ENCODE measurements around the gene MRPL52. TPM values are rescaled to one million over a fixed set of nuclear protein-coding genes. Genes with fewer than 3 reads are reported as not detected.

The MRPL52 gene
- total RNA-seq, 2 experiments from 2014 or later = 122 to 126 TPM

- no peaks in the 10 kb centered on the region for H3K27me3 Mint-ChIP-seq
- ATAC-seq (peak; percentile 22), DNase-seq (peak; percentile 78)
- POLR2A ChIA-PET = interaction anchor here (0.6 to 4.2 kb wide), 13 partner anchors 11 to 316 kb away, joined by 3 to 16 read pairs (median 5); partner anchors contain the start of genes DAD1, HAUS4, PRMT5 and RBM23
- CTCF ChIA-PET = interaction anchor here (0.5 to 6.2 kb wide), 38 partner anchors 11 to 1232 kb away, joined by 3 to 187 read pairs (median 4); partner anchors contain the start of genes HAUS4, OXA1L, PRMT5 and RBM23
- peak overlapping the region; percentile 93 for H3K4me3 Mint-ChIP-seq
- TF ChIP-seq, protein P1, sequence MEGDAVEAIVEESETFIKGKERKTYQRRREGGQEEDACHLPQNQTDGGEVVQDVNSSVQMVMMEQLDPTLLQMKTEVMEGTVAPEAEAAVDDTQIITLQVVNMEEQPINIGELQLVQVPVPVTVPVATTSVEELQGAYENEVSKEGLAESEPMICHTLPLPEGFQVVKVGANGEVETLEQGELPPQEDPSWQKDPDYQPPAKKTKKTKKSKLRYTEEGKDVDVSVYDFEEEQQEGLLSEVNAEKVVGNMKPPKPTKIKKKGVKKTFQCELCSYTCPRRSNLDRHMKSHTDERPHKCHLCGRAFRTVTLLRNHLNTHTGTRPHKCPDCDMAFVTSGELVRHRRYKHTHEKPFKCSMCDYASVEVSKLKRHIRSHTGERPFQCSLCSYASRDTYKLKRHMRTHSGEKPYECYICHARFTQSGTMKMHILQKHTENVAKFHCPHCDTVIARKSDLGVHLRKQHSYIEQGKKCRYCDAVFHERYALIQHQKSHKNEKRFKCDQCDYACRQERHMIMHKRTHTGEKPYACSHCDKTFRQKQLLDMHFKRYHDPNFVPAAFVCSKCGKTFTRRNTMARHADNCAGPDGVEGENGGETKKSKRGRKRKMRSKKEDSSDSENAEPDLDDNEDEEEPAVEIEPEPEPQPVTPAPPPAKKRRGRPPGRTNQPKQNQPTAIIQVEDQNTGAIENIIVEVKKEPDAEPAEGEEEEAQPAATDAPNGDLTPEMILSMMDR (IDR thresholded peaks at IDR 0.05) = peak; percentile 91
- no peaks in the 10 kb centered on the region for H3K9me3 Mint-ChIP-seq
- peaks cover 25% of the 10 kb centered on the region for H3K4me1 Mint-ChIP-seq (ENCODE audit: low read depth)
- H3K27ac Mint-ChIP-seq = peak overlapping the region; percentile 79
- peaks cover 11% of the 10 kb centered on the region for H3K36me3 Mint-ChIP-seq (ENCODE audit: low read depth)
- intact Hi-C loops (cut with micrococcal nuclease) = loop anchor here (5.0 kb wide), 1 partner anchor 45 kb away; the partner anchor contains the start of gene RBM23
These were observed 42.5 kb downstream of the MRPL52 start for GRCh38 chr14:22872033-22872832.

- DNase-seq (no peak), ATAC-seq (no peak)
- TF ChIP-seq, protein P1 (IDR thresholded peaks at IDR 0.05) = peak; percentile 28
- POLR2A ChIA-PET = interaction anchor here (0.6 to 4.2 kb wide), 8 partner anchors 11 to 317 kb away, joined by 3 to 16 read pairs (median 5); partner anchors contain the start of genes DAD1, RBM23 and REM2
- H3K27me3 Mint-ChIP-seq = no peaks in the 10 kb centered on the region
- CTCF ChIA-PET = interaction anchor here (0.5 to 6.2 kb wide), 37 partner anchors 12 to 470 kb away, joined by 3 to 187 read pairs (median 5); partner anchors contain the start of genes HAUS4, OXA1L, PRMT5 and RBM23
- H3K4me3 Mint-ChIP-seq = peak overlapping the region; percentile 93
- intact Hi-C loops (cut with micrococcal nuclease) = loop anchor here (5.0 kb wide), 1 partner anchor 44 kb away; the partner anchor contains the start of gene RBM23
- H3K9me3 Mint-ChIP-seq = no peaks in the 10 kb centered on the region
- peaks cover 11% of the 10 kb centered on the region for H3K36me3 Mint-ChIP-seq (ENCODE audit: low read depth)
- H3K27ac Mint-ChIP-seq = peak overlapping the region; percentile 79
- peaks cover 25% of the 10 kb centered on the region for H3K4me1 Mint-ChIP-seq (ENCODE audit: low read depth)
These were observed 43.3 kb downstream of the MRPL52 start for GRCh38 chr14:22872833-22873520.

GRCh38 chr14:22875003-22875747 is 45.5 kb downstream of the MRPL52 start:
- ATAC-seq (no peak), DNase-seq (no peak)
- no peaks in the 10 kb centered on the region for H3K9me3 Mint-ChIP-seq
- H3K36me3 Mint-ChIP-seq (ENCODE audit: low read depth) = peaks cover 11% of the 10 kb centered on the region
- ChIA-PET CTCF (interaction anchor here (0.9 to 6.2 kb wide), 4 partner anchors 11 to 51 kb away, joined by 3 to 187 read pairs (median 24); partner anchors contain the start of gene REM2), POLR2A (interaction anchor here (0.6 kb wide), 1 partner anchor 53 kb away, joined by 3 read pairs; no protein-coding TSS in a partner anchor)
- TF ChIP-seq, protein P1 (IDR thresholded peaks at IDR 0.05) = no peak
- intact Hi-C loops (cut with micrococcal nuclease) = no loop called here
- no peak overlapping the region for H3K27ac Mint-ChIP-seq
- H3K27me3 Mint-ChIP-seq = no peaks in the 10 kb centered on the region
- no peak overlapping the region for H3K4me3 Mint-ChIP-seq
- peaks cover 25% of the 10 kb centered on the region for H3K4me1 Mint-ChIP-seq (ENCODE audit: low read depth)

DNA sequence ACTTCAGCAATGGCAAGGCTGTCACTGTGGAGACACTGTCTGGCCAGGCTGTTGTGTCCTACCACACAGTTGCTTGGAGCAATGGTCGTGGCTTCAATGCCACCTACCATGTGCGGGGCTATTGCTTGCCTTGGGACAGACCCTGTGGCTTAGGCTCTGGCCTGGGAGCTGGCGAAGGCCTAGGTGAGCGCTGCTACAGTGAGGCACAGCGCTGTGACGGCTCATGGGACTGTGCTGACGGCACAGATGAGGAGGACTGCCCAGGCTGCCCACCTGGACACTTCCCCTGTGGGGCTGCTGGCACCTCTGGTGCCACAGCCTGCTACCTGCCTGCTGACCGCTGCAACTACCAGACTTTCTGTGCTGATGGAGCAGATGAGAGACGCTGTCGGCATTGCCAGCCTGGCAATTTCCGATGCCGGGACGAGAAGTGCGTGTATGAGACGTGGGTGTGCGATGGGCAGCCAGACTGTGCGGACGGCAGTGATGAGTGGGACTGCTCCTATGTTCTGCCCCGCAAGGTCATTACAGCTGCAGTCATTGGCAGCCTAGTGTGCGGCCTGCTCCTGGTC is 46.1 kb downstream of the MRPL52 start:
- POLR2A ChIA-PET = interaction anchor here (0.6 to 0.9 kb wide), 2 partner anchors 10 to 54 kb away, joined by 3 read pairs; no protein-coding TSS in a partner anchor
- CTCF ChIA-PET = interaction anchor here (1.4 kb wide), 1 partner anchor 11 kb away, joined by 4 read pairs; no protein-coding TSS in a partner anchor
- ATAC-seq (no peak), DNase-seq (no peak)
- intact Hi-C loops (cut with micrococcal nuclease) = no loop called here
- Mint-ChIP-seq H3K4me1 (ENCODE audit: low read depth) (peaks cover 19% of the 10 kb centered on the region), H3K27me3 (no peaks in the 10 kb centered on the region), H3K27ac (no peak overlapping the region), H3K36me3 (ENCODE audit: low read depth) (peaks cover 11% of the 10 kb centered on the region), H3K4me3 (no peak overlapping the region), H3K9me3 (no peaks in the 10 kb centered on the region)
- TF ChIP-seq, protein P1 (IDR thresholded peaks at IDR 0.05) = no peak

Data from activated CD8-positive, alpha-beta T cell treated with anti-CD3 and anti-CD28 coated beads for 36 hours (primary cell).